ENCODE measurements around the gene PRKAG2.
A peak's percentile ranks its signal among the peaks of the same experiment; 100 is the strongest.

PRKAG2 gene

GRCh38 chr7:151684408-151685175 is 192.3 kb downstream of the PRKAG2 start:
- Histone ChIP-seq H3K27ac (ENCODE audit: low read depth, low read length) (peak overlapping the region; percentile 64), H2BK5ac (ENCODE audit: low read depth, low read length, poor library complexity) (peak overlapping the region; percentile 78), H2AFZ (ENCODE audit: insufficient read depth, low read length, poor library complexity) (no peak overlapping the region), H3K36me3 (ENCODE audit: control insufficient read depth in 1 of 2, insufficient read depth in 2 of 2, low read length in 2 of 2) (no peaks in the 10 kb centered on the region), H3K9ac (ENCODE audit: low read length) (no peak overlapping the region), H3K27me3 (ENCODE audit: insufficient read depth, low read length) (no peaks in the 10 kb centered on the region), H3K4me2 (ENCODE audit: low read length) (no peak overlapping the region), H3K9me3 (ENCODE audit: insufficient read depth, low read depth, low read length) (no peaks in the 10 kb centered on the region), H4K8ac (ENCODE audit: low read depth, low read length) (peak overlapping the region; percentile 50), H2AK5ac (ENCODE audit: low read length) (peak overlapping the region; percentile 17), H4K91ac (ENCODE audit: low read depth, low read length) (peak overlapping the region; percentile 91), H3K23ac (ENCODE audit: low read length) (no peak overlapping the region), H2BK120ac (ENCODE audit: insufficient read depth, low read length, poor library complexity) (peak overlapping the region; percentile 90), H3K4me3 (ENCODE audit: low read depth, low read length) (no peak overlapping the region), H3K14ac (ENCODE audit: low read length) (peak overlapping the region; percentile 82), H3K79me2 (ENCODE audit: control insufficient read depth, insufficient read depth, low read length, poor library complexity) (peaks cover 4% of the 10 kb centered on the region), H2BK12ac (ENCODE audit: low read length) (peak overlapping the region; percentile 42), H3K4me1 (ENCODE audit: control insufficient read depth in 1 of 2, insufficient read depth in 2 of 2, low read length in 2 of 2) (peaks cover 43 to 45% of the 10 kb centered on the region in 2 experiments), H3K79me1 (ENCODE audit: low read length) (peaks cover 42% of the 10 kb centered on the region), H3K4ac (ENCODE audit: low read depth, low read length) (peak overlapping the region; percentile 19), H4K12ac (ENCODE audit: low read depth, low read length) (no peak overlapping the region), H3K18ac (ENCODE audit: low read length) (peak overlapping the region; percentile 35)
- WGBS (ENCODE audit: extremely low coverage, insufficient coverage, insufficient read length) = no CpG with 5 or more reads among the region's 13 CpGs
- DNase-seq = peak; percentile 98 to 99

- H3K9me3 ChIP-seq (ENCODE audit: insufficient read depth, low read depth, low read length) = no peaks in the 10 kb centered on the region
- peak overlapping the region; percentile 90 for H2BK120ac ChIP-seq (ENCODE audit: insufficient read depth, low read length, poor library complexity)
- H4K12ac ChIP-seq (ENCODE audit: low read depth, low read length) = no peak overlapping the region
- H4K8ac ChIP-seq (ENCODE audit: low read depth, low read length) = peak overlapping the region; percentile 68
- H3K36me3 ChIP-seq (ENCODE audit: control insufficient read depth in 1 of 2, insufficient read depth in 2 of 2, low read length in 2 of 2) = no peaks in the 10 kb centered on the region
- H2AFZ ChIP-seq (ENCODE audit: insufficient read depth, low read length, poor library complexity) = peak overlapping the region; percentile 42
- peak overlapping the region; percentile 82 for H3K14ac ChIP-seq (ENCODE audit: low read length)
- H3K79me2 ChIP-seq (ENCODE audit: control insufficient read depth, insufficient read depth, low read length, poor library complexity) = peaks cover 4% of the 10 kb centered on the region
- peak; percentile 97 to 98 for DNase-seq
- H2BK12ac ChIP-seq (ENCODE audit: low read length) = peak overlapping the region; percentile 58
- H3K27me3 ChIP-seq (ENCODE audit: insufficient read depth, low read length) = no peaks in the 10 kb centered on the region
- peaks cover 41% of the 10 kb centered on the region in 2 experiments for H3K4me1 ChIP-seq (ENCODE audit: control insufficient read depth in 1 of 2, insufficient read depth in 2 of 2, low read length in 2 of 2)
- H3K4me3 ChIP-seq (ENCODE audit: low read depth, low read length) = no peak overlapping the region
- peak overlapping the region; percentile 78 for H2BK5ac ChIP-seq (ENCODE audit: low read depth, low read length, poor library complexity)
- H2AK5ac ChIP-seq (ENCODE audit: low read length) = peak overlapping the region; percentile 90
- no peak overlapping the region for H3K9ac ChIP-seq (ENCODE audit: low read length)
- H3K4ac ChIP-seq (ENCODE audit: low read depth, low read length) = peak overlapping the region; percentile 18
- peak overlapping the region; percentile 66 for H3K27ac ChIP-seq (ENCODE audit: low read depth, low read length)
- peaks cover 40% of the 10 kb centered on the region for H3K79me1 ChIP-seq (ENCODE audit: low read length)
- no CpG with 5 or more reads among the region's 18 CpGs for WGBS (ENCODE audit: extremely low coverage, insufficient coverage, insufficient read length)
- H3K18ac ChIP-seq (ENCODE audit: low read length) = peak overlapping the region; percentile 40
- H3K23ac ChIP-seq (ENCODE audit: low read length) = no peak overlapping the region
- H3K4me2 ChIP-seq (ENCODE audit: low read length) = no peak overlapping the region
- peak overlapping the region; percentile 91 for H4K91ac ChIP-seq (ENCODE audit: low read depth, low read length)
Observed at GRCh38 chr7:151683615-151684407, 193.1 kb downstream of the PRKAG2 start.

- Histone ChIP-seq H3K4me1 (ENCODE audit: control insufficient read depth in 1 of 2, insufficient read depth in 2 of 2, low read length in 2 of 2) (peaks cover 36% of the 10 kb centered on the region in 2 experiments), H3K23ac (ENCODE audit: low read length) (no peak overlapping the region), H3K36me3 (ENCODE audit: control insufficient read depth in 1 of 2, insufficient read depth in 2 of 2, low read length in 2 of 2) (no peaks in the 10 kb centered on the region), H3K79me2 (ENCODE audit: control insufficient read depth, insufficient read depth, low read length, poor library complexity) (peaks cover 4% of the 10 kb centered on the region), H3K4me3 (ENCODE audit: low read depth, low read length) (no peak overlapping the region), H2AFZ (ENCODE audit: insufficient read depth, low read length, poor library complexity) (no peak overlapping the region), H3K14ac (ENCODE audit: low read length) (peak overlapping the region; percentile 74), H3K4me2 (ENCODE audit: low read length) (no peak overlapping the region), H4K8ac (ENCODE audit: low read depth, low read length) (peak overlapping the region; percentile 32), H2BK5ac (ENCODE audit: low read depth, low read length, poor library complexity) (peak overlapping the region; percentile 78), H3K4ac (ENCODE audit: low read depth, low read length) (peak overlapping the region; percentile 1), H3K9ac (ENCODE audit: low read length) (no peak overlapping the region), H4K91ac (ENCODE audit: low read depth, low read length) (peak overlapping the region; percentile 91), H3K79me1 (ENCODE audit: low read length) (peaks cover 35% of the 10 kb centered on the region), H3K27me3 (ENCODE audit: insufficient read depth, low read length) (no peaks in the 10 kb centered on the region), H2AK5ac (ENCODE audit: low read length) (peak overlapping the region; percentile 16), H3K9me3 (ENCODE audit: insufficient read depth, low read depth, low read length) (no peaks in the 10 kb centered on the region), H3K27ac (ENCODE audit: low read depth, low read length) (peak overlapping the region; percentile 66), H3K18ac (ENCODE audit: low read length) (peak overlapping the region; percentile 71), H4K12ac (ENCODE audit: low read depth, low read length) (no peak overlapping the region), H2BK120ac (ENCODE audit: insufficient read depth, low read length, poor library complexity) (peak overlapping the region; percentile 90), H2BK12ac (ENCODE audit: low read length) (peak overlapping the region; percentile 58)
- peak; percentile 95 to 98 for DNase-seq
- no CpG with 5 or more reads among the region's 14 CpGs for WGBS (ENCODE audit: extremely low coverage, insufficient coverage, insufficient read length)
Observed at GRCh38 chr7:151682831-151683614, 193.9 kb downstream of the PRKAG2 start.

- no peak overlapping the region for H4K12ac ChIP-seq (ENCODE audit: low read depth, low read length)
- H3K79me2 ChIP-seq (ENCODE audit: control insufficient read depth, insufficient read depth, low read length, poor library complexity) = peaks cover 4% of the 10 kb centered on the region
- no peak overlapping the region for H2AFZ ChIP-seq (ENCODE audit: insufficient read depth, low read length, poor library complexity)
- H3K14ac ChIP-seq (ENCODE audit: low read length) = no peak overlapping the region
- peak overlapping the region; percentile 37 for H2BK12ac ChIP-seq (ENCODE audit: low read length)
- H3K4ac ChIP-seq (ENCODE audit: low read depth, low read length) = no peak overlapping the region
- no peaks in the 10 kb centered on the region for H3K27me3 ChIP-seq (ENCODE audit: insufficient read depth, low read length)
- H2BK120ac ChIP-seq (ENCODE audit: insufficient read depth, low read length, poor library complexity) = no peak overlapping the region
- WGBS (ENCODE audit: extremely low coverage, insufficient coverage, insufficient read length) = no CpG with 5 or more reads among the region's 3 CpGs
- no peak overlapping the region for H3K4me2 ChIP-seq (ENCODE audit: low read length)
- H4K8ac ChIP-seq (ENCODE audit: low read depth, low read length) = no peak overlapping the region
- H3K79me1 ChIP-seq (ENCODE audit: low read length) = peaks cover 26% of the 10 kb centered on the region
- H3K23ac ChIP-seq (ENCODE audit: low read length) = no peak overlapping the region
- no peak overlapping the region for H3K4me3 ChIP-seq (ENCODE audit: low read depth, low read length)
- H4K91ac ChIP-seq (ENCODE audit: low read depth, low read length) = peak overlapping the region; percentile 39
- H3K4me1 ChIP-seq (ENCODE audit: control insufficient read depth in 1 of 2, insufficient read depth in 2 of 2, low read length in 2 of 2) = peaks cover 25 to 26% of the 10 kb centered on the region in 2 experiments
- H3K9me3 ChIP-seq (ENCODE audit: insufficient read depth, low read depth, low read length) = no peaks in the 10 kb centered on the region
- no peaks in the 10 kb centered on the region for H3K36me3 ChIP-seq (ENCODE audit: control insufficient read depth in 1 of 2, insufficient read depth in 2 of 2, low read length in 2 of 2)
- DNase-seq = no peak
- no peak overlapping the region for H2BK5ac ChIP-seq (ENCODE audit: low read depth, low read length, poor library complexity)
- H3K9ac ChIP-seq (ENCODE audit: low read length) = no peak overlapping the region
- H3K27ac ChIP-seq (ENCODE audit: low read depth, low read length) = no peak overlapping the region
- H2AK5ac ChIP-seq (ENCODE audit: low read length) = peak overlapping the region; percentile 39
- no peak overlapping the region for H3K18ac ChIP-seq (ENCODE audit: low read length)
Observed at GRCh38 chr7:151681726-151682125, 195.2 kb downstream of the PRKAG2 start.

Data from trophoblast cell (in vitro differentiated cells and primary cell).